Stimulated activated naive CD4-positive, alpha-beta T cell treated with Interleukin-2 at 50 U/mL for 16 hours (primary cell): ENCODE measurements around the gene OSBPL8.

Experiments used
- DNase-seq: peaks from one replicate; lab custom pipeline; 2025; lab: John Stamatoyannopoulos, UW

The OSBPL8 gene

GRCh38 chr12:76559400-76560085, at the start of gene OSBPL8:
TSS of gene OSBPL8 (minus strand) at chr12:76559771. CDS start at chr12:76487551, 72,220 bp downstream.
- DNase-seq = peak; percentile 94

- no peak for DNase-seq
Measured at GRCh38 chr12:76608070-76608469, 48.5 kb upstream of the OSBPL8 start.

- DNase-seq = no peak
Measured at GRCh38 chr12:76595056-76595455, 35.5 kb upstream of the OSBPL8 start.

- DNase-seq = no peak
Measured at GRCh38 chr12:76591476-76591875, 31.9 kb upstream of the OSBPL8 start.

- DNase-seq = no peak
Measured at GRCh38 chr12:76590131-76590530, 30.6 kb upstream of the OSBPL8 start.

- DNase-seq = no peak
Measured at GRCh38 chr12:76588881-76589565, 29.5 kb upstream of the OSBPL8 start.

GRCh38 chr12:76587428-76588178, 28.0 kb upstream of the OSBPL8 start:
- no peak for DNase-seq

- peak; percentile 8 for DNase-seq
Measured at GRCh38 chr12:76586764-76587395, 27.3 kb upstream of the OSBPL8 start.

GRCh38 chr12:76583301-76583700, 23.7 kb upstream of the OSBPL8 start:
- no peak for DNase-seq

- DNase-seq = no peak
Measured at GRCh38 chr12:76573840-76574373, 14.3 kb upstream of the OSBPL8 start.

- DNase-seq = no peak
Measured at GRCh38 chr12:76571256-76571655, 11.7 kb upstream of the OSBPL8 start.

GRCh38 chr12:76569685-76570604, 10.4 kb upstream of the OSBPL8 start:
- no peak for DNase-seq

- no peak for DNase-seq
Measured at GRCh38 chr12:76568888-76569551, 9.4 kb upstream of the OSBPL8 start.

- DNase-seq = no peak
Measured at GRCh38 chr12:76568130-76568529, 8.6 kb upstream of the OSBPL8 start.

GRCh38 chr12:76563061-76563460, 3.5 kb upstream of the OSBPL8 start:
- no peak for DNase-seq

- no peak for DNase-seq
Measured at GRCh38 chr12:76562130-76562529, 2.6 kb upstream of the OSBPL8 start.

GRCh38 chr12:76560086-76560491, 518 bp upstream of the OSBPL8 start:
- no peak for DNase-seq

GRCh38 chr12:76558684-76559399, 729 bp downstream of the OSBPL8 start:
- peak; percentile 81 for DNase-seq

- no peak for DNase-seq
Measured at GRCh38 chr12:76556368-76556767, 3.2 kb downstream of the OSBPL8 start.

GRCh38 chr12:76555797-76556196, 3.8 kb downstream of the OSBPL8 start:
- no peak for DNase-seq
